Measurements from ENCODE around the gene SEMA3B.

DNA sequence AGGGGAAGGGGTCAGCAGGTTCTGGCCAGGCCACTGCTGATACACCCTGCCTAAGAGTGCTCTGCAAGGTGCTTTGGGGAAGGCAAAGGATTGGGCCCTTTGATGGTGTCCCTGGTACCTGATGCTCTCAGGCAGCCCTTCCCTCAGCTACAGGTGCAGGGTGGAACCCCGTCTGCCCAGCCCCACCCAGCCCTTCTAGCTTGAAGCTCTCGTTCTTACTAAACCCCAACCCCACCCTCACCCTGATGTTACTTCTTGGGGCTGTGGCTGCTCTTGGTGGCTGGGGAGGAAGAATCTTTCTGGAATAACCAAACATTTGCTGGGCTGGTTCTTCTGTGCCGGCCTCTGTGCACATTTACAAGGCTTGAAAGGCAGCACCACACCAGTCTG is 26.6 kb upstream of the SEMA3B start:
- TF ChIP-seq POLR2A (IDR thresholded peaks at IDR 0.05): no peak
- TF ChIP-seq, protein P1, sequence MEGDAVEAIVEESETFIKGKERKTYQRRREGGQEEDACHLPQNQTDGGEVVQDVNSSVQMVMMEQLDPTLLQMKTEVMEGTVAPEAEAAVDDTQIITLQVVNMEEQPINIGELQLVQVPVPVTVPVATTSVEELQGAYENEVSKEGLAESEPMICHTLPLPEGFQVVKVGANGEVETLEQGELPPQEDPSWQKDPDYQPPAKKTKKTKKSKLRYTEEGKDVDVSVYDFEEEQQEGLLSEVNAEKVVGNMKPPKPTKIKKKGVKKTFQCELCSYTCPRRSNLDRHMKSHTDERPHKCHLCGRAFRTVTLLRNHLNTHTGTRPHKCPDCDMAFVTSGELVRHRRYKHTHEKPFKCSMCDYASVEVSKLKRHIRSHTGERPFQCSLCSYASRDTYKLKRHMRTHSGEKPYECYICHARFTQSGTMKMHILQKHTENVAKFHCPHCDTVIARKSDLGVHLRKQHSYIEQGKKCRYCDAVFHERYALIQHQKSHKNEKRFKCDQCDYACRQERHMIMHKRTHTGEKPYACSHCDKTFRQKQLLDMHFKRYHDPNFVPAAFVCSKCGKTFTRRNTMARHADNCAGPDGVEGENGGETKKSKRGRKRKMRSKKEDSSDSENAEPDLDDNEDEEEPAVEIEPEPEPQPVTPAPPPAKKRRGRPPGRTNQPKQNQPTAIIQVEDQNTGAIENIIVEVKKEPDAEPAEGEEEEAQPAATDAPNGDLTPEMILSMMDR (IDR thresholded peaks at IDR 0.05): no peak
